SK-N-SH treated with all-trans-retinoic acid at 6 μM for 48 hours (cell line): ENCODE data around the gene C6orf163.

ENCODE experiments used
- ATAC-seq: fragments of 200-7000 bp; cut with Tn5 transposase; 3 replicates; pipeline ENCODE4 v1.9.1; 2020; ENCODE audit warnings: mild to moderate bottlenecking, moderate library complexity
- ARNTL ChIP-seq: fragments of 450-650 bp; formaldehyde crosslinking; IDR thresholded peaks from 2 replicates; pipeline ENCODE4 v1.5.0; 2020; ENCODE audit warnings: low read depth, mild to moderate bottlenecking, moderate library complexity, borderline replicate concordance
- BACH2 ChIP-seq: fragments of 250-450 bp; sonication (Bioruptor Pico); IDR thresholded peaks from 2 replicates; pipeline ENCODE4 v1.9.0; 2021; ENCODE audit warnings: mild to moderate bottlenecking, borderline replicate concordance
- CSDC2 ChIP-seq: fragments of 250-450 bp; sonication (Bioruptor Pico); IDR thresholded peaks from 2 replicates; pipeline ENCODE4 v1.5.0; 2020; ENCODE audit warnings: mild to moderate bottlenecking, moderate library complexity
- ESRRG ChIP-seq: fragments of 250-450 bp; sonication (Bioruptor Pico); IDR thresholded peaks from 2 replicates; pipeline ENCODE4 v1.6.1; 2021; ENCODE audit warnings: mild to moderate bottlenecking
- GLIS3 ChIP-seq: fragments of 250-450 bp; sonication (Bioruptor Pico); IDR thresholded peaks from 2 replicates; pipeline ENCODE4 v1.5.0; 2020; ENCODE audit warnings: mild to moderate bottlenecking, moderate library complexity
- ISL1 ChIP-seq: fragments of 250-450 bp; sonication (Bioruptor Pico); IDR thresholded peaks from 2 replicates; pipeline ENCODE4 v2.1.2; 2022; ENCODE audit warnings: mild to moderate bottlenecking, moderate library complexity
- OSR1 ChIP-seq: fragments of 250-450 bp; sonication (Bioruptor Pico); IDR thresholded peaks from 2 replicates; pipeline ENCODE4 v1.8.0; 2022; ENCODE audit warnings: moderate library complexity, mild to moderate bottlenecking, inconsistent platforms
- PPARA ChIP-seq: fragments of 250-450 bp; sonication (Bioruptor Pico); IDR thresholded peaks from 2 replicates; pipeline ENCODE4 v1.5.0; 2020; ENCODE audit warnings: mild to moderate bottlenecking, borderline replicate concordance
- RARB ChIP-seq: fragments of 250-450 bp; sonication (Bioruptor Pico); IDR thresholded peaks from 2 replicates; pipeline ENCODE4 v1.8.0; 2021; ENCODE audit warnings: mild to moderate bottlenecking, moderate library complexity
- SNAI2 ChIP-seq: fragments of 250-450 bp; sonication (Bioruptor Pico); IDR thresholded peaks from 2 replicates; pipeline ENCODE4 v1.5.0; 2020; ENCODE audit warnings: mild to moderate bottlenecking, moderate library complexity
- TCF4 ChIP-seq: fragments of 250-450 bp; sonication (Bioruptor Pico); IDR thresholded peaks from 2 replicates; pipeline ENCODE4 v1.8.0; 2021; ENCODE audit warnings: mild to moderate bottlenecking, moderate library complexity, borderline replicate concordance
- TOX ChIP-seq: fragments of 250-450 bp; sonication (Bioruptor Pico); IDR thresholded peaks from 2 replicates; pipeline ENCODE4 v1.8.0; 2021; ENCODE audit warnings: mild to moderate bottlenecking, moderate library complexity, borderline replicate concordance
- ZC3H10 ChIP-seq: fragments of 250-450 bp; sonication (Bioruptor Pico); IDR thresholded peaks from 2 replicates; pipeline ENCODE4 v1.5.1; 2021; ENCODE audit warnings: mild to moderate bottlenecking, moderate library complexity
- ZFP30 ChIP-seq: fragments of 450-650 bp; formaldehyde crosslinking; IDR thresholded peaks from 2 replicates; pipeline ENCODE4 v1.5.0; 2022; ENCODE audit warnings: mild to moderate bottlenecking, moderate library complexity
- ZNF565 ChIP-seq: fragments of 450-650 bp; formaldehyde crosslinking; conservative IDR thresholded peaks from 2 replicates; pipeline ENCODE4 v1.5.0; 2020; ENCODE audit warnings: low read depth, mild to moderate bottlenecking, moderate library complexity
- ZNF70 ChIP-seq: fragments of 450-650 bp; formaldehyde crosslinking; IDR thresholded peaks from 2 replicates; pipeline ENCODE4 v1.5.0; 2020; ENCODE audit warnings: mild to moderate bottlenecking, moderate library complexity
- ZNF8 ChIP-seq: fragments of 450-650 bp; formaldehyde crosslinking; IDR thresholded peaks from 2 replicates; pipeline ENCODE4 v1.5.0; 2020; ENCODE audit warnings: mild to moderate bottlenecking, moderate library complexity
- TF ChIP-seq, protein P1 (sequence below): fragments of 250-450 bp; sonication (Bioruptor Pico); IDR thresholded peaks from 2 replicates; pipeline ENCODE4 v1.8.0; 2021; ENCODE audit warnings: low read depth, mild to moderate bottlenecking, moderate library complexity, borderline replicate concordance
- TF ChIP-seq, protein P2 (sequence below): fragments of 250-450 bp; sonication (Bioruptor Pico); IDR thresholded peaks from 2 replicates; pipeline ENCODE4 v1.8.0; 2020; ENCODE audit warnings: mild to moderate bottlenecking, moderate library complexity, borderline replicate concordance
- TF ChIP-seq, protein P3 (sequence below): fragments of 250-450 bp; sonication (Bioruptor Pico); IDR thresholded peaks from 2 replicates; pipeline ENCODE4 v1.5.1; 2021; ENCODE audit warnings: mild to moderate bottlenecking, moderate library complexity
- TF ChIP-seq, protein P4 (sequence below): fragments of 250-450 bp; sonication (Bioruptor Pico); IDR thresholded peaks from 2 replicates; pipeline ENCODE4 v1.5.1; 2020; ENCODE audit warnings: low read depth, mild to moderate bottlenecking, moderate library complexity

The C6orf163 gene

DNA sequence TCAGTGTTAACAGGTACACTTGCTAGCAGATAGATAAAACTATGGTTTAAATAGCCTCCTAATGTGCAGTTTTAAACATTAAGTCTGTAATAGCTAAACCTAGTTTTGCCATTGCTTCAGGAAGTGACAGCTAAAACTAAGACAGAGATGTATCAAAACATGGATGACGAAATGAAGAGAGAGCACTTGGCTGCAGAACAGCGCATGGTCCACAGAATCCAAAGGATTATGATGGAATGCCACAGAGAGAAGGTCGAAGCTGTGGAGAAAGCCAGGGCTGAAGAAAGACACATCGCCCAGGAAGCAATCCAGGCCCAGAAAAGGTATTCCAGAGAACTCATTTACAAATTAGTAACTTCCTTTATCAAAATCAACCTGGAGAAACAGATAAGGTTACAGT lies 11.6 kb downstream of the C6orf163 start:
- TF ChIP-seq ZC3H10 (no peak), TOX (CRISPR knock-in tag) (no peak), ZFP30 (CRISPR knock-in tag) (no peak), RARB (no peak), CSDC2 (CRISPR knock-in tag) (no peak), ARNTL (no peak)
- TF ChIP-seq, protein P1, sequence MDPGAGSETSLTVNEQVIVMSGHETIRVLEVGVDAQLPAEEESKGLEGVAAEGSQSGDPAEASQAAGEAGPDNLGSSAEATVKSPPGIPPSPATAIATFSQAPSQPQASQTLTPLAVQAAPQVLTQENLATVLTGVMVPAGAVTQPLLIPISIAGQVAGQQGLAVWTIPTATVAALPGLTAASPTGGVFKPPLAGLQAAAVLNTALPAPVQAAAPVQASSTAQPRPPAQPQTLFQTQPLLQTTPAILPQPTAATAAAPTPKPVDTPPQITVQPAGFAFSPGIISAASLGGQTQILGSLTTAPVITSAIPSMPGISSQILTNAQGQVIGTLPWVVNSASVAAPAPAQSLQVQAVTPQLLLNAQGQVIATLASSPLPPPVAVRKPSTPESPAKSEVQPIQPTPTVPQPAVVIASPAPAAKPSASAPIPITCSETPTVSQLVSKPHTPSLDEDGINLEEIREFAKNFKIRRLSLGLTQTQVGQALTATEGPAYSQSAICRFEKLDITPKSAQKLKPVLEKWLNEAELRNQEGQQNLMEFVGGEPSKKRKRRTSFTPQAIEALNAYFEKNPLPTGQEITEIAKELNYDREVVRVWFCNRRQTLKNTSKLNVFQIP, result no peak
- TF ChIP-seq, protein P2, sequence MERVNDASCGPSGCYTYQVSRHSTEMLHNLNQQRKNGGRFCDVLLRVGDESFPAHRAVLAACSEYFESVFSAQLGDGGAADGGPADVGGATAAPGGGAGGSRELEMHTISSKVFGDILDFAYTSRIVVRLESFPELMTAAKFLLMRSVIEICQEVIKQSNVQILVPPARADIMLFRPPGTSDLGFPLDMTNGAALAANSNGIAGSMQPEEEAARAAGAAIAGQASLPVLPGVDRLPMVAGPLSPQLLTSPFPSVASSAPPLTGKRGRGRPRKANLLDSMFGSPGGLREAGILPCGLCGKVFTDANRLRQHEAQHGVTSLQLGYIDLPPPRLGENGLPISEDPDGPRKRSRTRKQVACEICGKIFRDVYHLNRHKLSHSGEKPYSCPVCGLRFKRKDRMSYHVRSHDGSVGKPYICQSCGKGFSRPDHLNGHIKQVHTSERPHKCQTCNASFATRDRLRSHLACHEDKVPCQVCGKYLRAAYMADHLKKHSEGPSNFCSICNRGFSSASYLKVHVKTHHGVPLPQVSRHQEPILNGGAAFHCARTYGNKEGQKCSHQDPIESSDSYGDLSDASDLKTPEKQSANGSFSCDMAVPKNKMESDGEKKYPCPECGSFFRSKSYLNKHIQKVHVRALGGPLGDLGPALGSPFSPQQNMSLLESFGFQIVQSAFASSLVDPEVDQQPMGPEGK (CRISPR knock-in tag), result no peak
- ATAC-seq, result no peak

DNA sequence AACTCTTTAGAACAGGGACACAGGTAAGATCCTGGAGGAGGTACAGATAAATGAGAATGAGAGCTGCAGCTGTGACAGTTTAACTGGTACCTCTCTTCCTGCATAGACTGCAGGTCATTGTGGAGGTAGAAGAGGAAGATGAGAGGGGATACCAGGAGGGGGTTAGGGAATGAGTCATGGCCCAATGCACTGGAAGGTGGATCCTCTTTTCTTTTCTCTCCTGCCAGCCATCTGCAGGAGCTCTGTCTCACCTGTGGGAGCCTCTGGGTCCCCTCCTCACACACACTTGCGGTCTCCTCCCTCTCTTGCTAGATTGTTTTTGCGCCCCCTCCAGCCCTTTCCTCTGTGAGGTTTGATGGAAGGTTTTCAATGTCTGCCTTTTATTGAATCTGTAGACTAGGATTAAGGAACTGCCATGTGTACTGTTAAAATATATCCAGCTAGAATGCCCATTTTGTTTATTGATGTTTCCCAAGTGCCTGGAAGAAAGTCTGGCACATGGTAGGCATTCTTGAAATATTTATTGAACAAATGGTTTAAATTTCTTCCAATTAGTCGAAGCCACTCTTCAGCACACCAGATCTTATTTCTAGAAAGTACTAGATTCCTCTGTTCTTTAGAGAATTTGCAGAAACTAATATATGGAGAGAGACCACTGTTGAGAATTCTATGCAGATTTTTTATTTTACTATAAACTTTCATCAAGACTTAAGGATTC lies 13.0 kb downstream of the C6orf163 start:
- ATAC-seq, result peak; percentile 43; the same call in 2 of the 3 replicates
- no peak for TF ChIP-seq BACH2 (CRISPR knock-in tag)
- no peak for TF ChIP-seq ISL1
- no peak for TF ChIP-seq RARB
- TF ChIP-seq, protein P1, result no peak
- TF ChIP-seq ZFP30 (CRISPR knock-in tag), result no peak
- TF ChIP-seq PPARA (CRISPR knock-in tag), result no peak
- TF ChIP-seq, protein P3, sequence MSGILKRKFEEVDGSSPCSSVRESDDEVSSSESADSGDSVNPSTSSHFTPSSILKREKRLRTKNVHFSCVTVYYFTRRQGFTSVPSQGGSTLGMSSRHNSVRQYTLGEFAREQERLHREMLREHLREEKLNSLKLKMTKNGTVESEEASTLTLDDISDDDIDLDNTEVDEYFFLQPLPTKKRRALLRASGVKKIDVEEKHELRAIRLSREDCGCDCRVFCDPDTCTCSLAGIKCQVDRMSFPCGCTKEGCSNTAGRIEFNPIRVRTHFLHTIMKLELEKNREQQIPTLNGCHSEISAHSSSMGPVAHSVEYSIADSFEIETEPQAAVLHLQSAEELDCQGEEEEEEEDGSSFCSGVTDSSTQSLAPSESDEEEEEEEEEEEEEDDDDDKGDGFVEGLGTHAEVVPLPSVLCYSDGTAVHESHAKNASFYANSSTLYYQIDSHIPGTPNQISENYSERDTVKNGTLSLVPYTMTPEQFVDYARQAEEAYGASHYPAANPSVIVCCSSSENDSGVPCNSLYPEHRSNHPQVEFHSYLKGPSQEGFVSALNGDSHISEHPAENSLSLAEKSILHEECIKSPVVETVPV (CRISPR knock-in tag), result no peak
- no peak for TF ChIP-seq GLIS3
- TF ChIP-seq ZNF565 (CRISPR knock-in tag), result no peak
- no peak for TF ChIP-seq ZNF8 (CRISPR knock-in tag)
- TF ChIP-seq TCF4, result no peak
- TF ChIP-seq, protein P4, sequence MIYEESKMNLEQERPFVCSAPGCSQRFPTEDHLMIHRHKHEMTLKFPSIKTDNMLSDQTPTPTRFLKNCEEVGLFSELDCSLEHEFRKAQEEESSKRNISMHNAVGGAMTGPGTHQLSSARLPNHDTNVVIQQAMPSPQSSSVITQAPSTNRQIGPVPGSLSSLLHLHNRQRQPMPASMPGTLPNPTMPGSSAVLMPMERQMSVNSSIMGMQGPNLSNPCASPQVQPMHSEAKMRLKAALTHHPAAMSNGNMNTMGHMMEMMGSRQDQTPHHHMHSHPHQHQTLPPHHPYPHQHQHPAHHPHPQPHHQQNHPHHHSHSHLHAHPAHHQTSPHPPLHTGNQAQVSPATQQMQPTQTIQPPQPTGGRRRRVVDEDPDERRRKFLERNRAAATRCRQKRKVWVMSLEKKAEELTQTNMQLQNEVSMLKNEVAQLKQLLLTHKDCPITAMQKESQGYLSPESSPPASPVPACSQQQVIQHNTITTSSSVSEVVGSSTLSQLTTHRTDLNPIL (CRISPR knock-in tag), result no peak
- no peak for TF ChIP-seq OSR1 (CRISPR knock-in tag)
- TF ChIP-seq ZNF70, result no peak
- TF ChIP-seq ESRRG (CRISPR knock-in tag), result no peak

DNA sequence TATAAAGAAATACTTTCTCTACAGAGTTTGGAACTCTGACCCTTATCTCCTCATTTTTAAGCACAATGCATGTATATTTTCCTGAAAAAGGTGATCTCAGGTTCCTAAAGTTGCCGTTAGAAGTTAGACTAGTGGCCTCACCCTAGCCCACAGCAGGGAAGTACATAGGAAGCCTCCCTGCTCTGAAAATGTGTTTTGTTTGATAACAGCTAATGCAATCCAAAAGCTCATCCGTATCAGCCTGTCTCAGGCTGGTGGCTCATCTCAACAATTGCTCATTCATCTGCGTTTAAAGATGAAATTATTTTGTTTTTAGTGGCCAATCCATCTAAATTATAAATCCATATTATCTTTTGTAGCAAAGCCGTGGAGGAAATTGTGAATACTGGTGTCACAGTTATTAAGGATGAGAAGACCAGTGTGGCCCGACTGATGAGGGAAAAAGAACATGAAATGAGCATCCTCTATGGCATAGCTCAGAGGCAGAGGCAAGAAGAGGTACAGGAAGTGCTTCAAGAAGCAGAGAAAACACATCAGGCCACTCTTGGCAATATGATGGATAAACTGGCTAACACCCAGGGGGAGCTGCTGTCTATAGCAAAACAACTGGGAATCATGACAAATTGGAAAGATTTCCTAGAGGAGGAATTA lies 20.1 kb downstream of the C6orf163 start:
- no peak for ATAC-seq
- TF ChIP-seq ZNF8 (CRISPR knock-in tag) (no peak), RARB (no peak), ZNF565 (CRISPR knock-in tag) (no peak), SNAI2 (CRISPR knock-in tag) (no peak)
- TF ChIP-seq, protein P1, result no peak
